Stimulated activated CD4-positive, alpha-beta T cell treated with anti-CD3 and anti-CD28 coated beads, Interleukin-15, amount 100 ng/mL, for 48 hours (primary cell): ENCODE data around the gene PSTPIP1.

Source experiments
- DNase-seq, 2 donors: peaks; one replicate each; pipeline ENCODE4 v3.0.0-alpha.2; 2020; ENCODE audit warnings: low read depth in 2 of 2

The PSTPIP1 gene

DNA sequence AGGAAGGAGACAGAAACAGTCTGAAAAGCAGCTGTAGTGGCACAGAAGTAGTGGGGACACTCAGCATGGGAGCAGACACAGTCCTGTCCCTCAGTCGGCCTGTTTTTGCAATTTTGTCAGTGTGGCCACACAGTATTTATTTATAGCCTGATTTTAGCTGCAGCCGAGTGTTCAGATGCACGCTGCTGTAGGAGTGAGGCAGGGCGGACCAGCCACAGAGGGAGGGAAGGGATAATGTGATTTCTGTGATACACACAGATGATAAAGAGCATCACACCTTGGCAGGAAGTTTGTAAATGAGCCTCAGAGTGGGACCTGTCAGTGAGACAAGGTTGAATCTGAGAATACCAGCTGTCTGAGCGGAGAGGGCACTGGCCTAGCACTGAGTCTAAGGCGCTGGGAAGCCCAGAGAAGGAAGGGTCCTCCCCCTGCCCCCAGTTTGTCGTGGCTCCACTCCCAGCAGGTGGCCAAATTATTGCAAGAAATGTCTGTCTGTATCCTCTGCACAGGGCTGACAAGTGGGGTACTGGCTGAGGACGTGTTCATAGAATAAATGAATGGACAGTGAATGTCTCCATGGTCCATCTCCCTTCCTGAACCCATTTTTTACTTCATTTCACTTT, 3.8 kb downstream of the PSTPIP1 start:
- no peak for DNase-seq

DNA sequence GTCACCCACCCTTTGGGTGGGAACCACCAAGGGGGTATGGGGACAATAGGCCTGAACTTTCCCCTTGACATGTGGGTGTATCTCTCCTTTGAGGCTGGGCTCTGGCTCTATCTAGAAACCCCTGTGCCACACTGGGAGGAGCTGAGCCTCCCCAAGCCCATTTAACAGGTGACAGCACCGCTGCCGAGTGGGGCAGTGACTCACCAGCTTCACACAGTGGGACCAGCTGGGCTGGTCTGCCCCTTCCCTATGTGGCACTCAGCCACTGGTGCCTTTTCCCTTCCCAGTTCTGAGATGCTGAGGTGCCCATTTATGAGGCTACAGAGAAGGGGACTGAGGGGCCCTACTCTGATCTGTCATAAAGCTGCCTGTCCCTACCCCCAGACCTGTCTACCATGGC, 5.1 kb downstream of the PSTPIP1 start:
- no peak for DNase-seq

DNA sequence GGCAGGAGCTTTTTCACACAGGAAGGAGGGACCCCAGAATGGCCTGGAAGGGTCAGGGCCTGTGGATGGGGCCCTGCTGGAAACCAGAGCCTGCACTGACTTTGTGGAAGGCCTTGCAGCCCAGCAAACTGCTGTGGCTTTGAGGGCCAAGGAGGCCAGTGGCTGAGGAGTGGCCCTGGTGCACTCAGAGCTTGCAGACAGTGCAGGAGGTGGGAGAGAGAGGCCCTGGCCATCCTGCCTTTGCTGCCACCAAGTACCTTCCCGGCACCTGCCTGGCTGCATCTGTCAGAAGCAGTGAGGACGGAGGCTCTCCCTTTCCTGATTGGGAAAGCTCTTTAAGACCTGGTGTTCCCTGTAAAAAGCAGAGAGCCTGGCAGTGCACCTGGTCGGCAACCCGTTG, 6.4 kb downstream of the PSTPIP1 start:
- no peak for DNase-seq

DNA sequence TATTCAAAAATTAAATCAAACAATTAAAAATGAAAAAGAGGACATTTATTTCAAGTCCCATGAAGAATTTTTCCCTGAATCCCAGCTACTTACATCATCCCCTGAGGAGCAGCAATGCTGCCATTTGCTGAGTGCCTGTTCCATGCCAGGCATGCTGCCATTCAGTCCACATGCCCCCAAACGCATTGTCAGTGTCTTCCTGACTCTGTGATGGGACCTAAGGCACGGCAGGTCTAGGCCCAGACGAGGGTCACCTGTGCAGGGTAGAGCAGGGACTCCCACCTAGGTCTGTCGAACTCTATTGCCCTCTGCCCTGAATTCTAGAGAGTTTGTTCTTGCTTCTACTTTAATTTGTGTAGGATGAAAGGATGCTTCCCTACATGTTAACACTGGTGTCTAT, 7.0 kb downstream of the PSTPIP1 start:
- DNase-seq: no peak

DNA sequence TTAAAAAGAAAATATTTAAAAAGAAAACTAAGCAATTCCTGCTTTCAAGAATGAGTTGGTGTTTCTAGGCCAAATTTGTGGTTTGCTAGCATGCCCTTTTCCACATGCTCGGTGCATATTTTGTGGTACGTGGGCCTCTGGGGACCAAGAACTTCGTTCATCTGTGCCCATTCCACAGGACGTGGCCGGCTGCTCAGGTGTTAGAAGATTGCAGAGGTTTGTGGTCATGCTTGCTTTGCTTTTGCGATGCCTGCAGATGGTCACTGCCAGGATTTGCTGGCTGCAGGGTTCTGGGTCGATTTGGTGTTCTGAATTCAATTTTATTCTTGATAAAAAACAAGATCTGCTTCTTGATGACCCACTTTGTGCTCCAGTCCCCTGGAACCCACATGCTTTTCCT, 7.5 kb downstream of the PSTPIP1 start:
- no peak for DNase-seq

DNA sequence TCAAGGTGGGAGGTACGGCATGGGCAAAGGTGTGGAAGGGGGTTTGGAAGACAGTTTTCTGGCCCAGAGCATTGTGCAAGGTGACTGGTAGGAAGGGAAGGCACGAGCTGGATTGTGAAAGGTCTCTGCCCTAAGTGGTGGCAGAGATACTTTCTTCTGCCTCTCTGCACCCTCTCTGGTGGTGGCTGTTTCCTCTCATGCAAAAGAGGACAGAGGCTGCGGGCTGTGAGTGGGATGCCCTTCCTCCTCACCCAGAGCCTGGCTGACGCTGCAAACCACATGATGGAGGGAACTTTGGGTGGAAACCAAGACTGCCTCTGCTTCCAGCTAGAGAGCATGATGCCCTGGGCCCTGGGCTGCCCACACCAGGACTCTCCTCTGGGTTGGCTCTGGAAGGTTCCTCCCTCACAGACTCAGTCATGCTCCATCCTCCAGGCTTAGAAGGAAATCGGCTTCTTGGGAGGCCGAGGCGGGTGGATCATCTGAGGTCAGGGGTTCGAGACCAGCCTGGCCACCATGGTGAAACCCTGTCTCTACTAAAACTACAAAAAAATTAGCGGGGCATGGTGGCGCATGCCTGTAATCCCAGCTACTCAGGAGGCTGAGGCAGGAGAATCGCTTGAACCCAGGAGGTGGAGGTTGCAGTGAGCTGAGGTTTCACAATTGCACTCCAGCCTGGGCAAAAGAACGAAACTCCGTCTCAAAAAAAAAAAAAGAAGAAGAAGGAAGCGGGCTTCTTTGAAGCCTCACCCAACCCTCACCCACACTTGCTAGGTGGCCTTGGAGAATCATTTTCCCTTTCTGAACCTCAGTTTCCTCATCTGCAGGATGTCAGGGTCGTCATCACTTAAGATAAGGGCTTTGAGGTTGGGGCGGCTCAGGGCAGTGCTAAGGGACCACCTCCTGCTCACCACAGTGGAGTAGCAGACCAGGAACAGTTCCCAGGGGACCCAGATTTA, 8.3 kb downstream of the PSTPIP1 start:
- peak; percentile 65 to 68 for DNase-seq

DNA sequence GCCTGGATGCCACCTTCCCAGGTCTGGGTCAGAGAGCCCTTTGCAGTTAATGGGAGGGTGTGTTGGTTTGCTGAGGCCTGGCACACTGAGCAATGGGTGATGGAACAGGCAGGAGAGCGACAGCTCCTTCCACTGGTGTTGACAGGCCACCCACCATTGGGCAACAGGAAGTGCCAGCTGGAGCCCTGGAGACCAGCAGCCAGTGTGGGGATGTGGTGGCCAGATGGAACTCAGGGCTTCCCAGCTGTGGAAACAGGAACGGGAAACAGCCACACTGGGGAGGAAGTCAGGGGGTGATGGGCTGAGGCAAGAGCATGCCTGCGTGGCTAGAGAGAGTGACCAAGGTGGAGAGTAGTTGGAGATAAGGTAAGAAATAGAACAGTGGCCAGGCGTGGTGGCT, 9.3 kb downstream of the PSTPIP1 start:
- DNase-seq: no peak

DNA sequence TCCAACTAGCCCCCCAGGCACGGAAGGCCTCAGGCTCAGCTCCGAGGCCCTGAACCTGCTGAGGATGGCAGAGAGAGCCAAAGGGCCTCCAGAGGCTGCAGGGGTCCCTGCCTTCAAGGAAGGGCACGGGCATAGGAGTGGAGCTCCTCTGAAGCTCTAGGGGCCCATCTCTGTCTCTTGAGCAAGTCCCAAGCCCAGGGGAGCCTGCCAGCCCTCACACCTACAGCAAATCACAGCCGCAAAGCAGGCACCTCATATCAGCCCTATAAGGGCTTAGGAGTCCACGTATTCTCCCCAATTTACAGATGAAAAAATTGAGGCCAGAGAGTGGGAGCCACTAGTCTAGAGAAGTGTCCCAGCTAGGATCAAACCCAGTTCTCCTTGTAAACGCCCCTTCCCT, 14.2 kb downstream of the PSTPIP1 start:
- no peak for DNase-seq

DNA sequence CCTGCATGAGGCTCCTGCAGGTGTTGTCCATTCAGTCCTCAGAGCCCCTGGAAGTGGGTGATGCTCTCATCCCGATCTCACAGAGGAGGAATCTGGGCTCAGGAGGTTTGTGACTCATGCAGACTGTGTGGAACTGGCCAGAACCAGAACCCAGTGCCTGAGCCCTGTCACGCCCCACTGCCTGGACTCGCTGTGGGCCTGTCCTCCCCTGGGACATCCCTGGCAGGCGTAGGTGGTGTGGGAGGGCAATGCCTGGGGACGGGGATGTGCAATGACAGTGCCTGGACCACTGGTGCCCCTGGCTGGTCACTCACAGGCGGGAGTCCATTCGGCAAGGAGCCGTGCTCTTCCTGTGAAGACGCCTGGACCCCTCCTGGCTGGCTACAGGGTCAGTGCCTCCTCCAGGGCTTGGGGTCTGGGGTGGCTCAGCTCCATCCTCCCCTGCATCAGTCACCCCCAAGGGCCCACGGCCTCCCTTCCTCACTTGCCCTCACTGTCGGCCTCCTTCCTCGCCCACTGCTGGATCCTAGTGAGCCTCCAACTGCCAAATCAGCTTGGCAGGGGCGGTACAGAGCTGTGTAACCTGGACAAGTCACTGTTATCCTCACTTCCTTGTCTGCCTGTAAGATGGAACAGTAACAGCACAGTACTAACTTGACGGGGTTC, 14.9 kb downstream of the PSTPIP1 start:
- no peak for DNase-seq

DNA sequence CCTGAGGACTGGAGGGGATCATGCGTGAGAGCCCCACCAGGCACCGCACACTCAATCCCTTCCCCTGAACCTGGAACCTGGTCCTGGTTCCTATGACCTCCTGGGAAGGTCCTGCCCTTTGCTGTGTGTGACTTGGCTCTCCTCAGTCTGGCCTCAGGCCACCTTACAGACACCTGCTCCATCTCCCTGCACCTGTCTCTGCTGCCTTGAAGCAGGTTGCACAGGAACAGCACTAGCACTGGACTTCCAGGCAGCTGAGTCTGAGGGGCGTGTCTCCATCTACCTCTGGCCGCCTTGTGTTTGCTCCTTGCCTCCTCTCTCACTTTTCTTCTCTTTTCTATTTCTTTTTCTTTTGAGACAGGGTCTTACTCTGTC, 15.4 kb downstream of the PSTPIP1 start:
- no peak for DNase-seq

DNA sequence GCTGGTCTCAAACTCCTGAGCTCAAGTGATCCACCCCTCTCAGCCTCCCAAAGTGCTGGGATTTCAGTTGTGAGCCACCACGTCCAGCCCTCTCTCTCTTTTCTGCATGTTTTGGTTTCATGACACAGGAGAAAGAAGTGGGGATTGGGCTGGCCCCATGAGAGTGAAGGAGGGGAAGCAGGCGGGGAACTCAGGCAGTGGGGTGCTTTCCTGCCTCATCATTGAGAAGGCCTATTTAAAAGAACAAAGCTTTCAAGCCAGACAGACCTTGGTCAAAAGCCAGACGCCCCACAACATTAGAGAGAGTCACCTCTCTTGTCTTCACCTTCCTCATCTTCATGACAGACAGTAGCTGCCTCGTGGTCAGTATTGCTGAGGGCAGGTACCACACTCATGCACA, 15.9 kb downstream of the PSTPIP1 start:
- no peak for DNase-seq

DNA sequence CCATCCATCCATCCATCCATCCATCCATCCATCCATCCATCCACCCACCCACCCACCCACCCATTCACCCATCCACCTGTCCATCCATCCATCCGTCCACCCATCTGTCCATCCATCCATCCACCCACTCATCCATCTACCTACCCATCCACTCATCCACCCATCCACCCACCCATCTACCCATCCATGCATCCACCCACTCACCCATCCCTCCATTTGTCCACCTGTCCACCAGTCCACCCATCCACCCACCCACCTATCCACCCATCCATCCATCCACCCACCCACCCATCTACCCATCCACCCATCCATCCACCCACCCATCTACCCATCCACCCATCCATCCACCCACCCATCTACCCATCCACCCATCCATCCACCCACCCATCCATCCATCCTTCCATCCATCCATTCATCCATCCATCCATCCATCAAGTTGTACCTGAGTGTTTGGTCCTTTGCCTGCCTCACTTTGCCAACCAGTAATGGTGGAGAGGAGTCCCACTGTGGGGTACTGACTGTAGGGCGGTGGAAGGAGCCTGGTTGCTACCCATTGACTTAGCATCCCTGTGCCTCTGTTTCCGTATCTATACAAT, 17.3 kb downstream of the PSTPIP1 start:
- no peak for DNase-seq

DNA sequence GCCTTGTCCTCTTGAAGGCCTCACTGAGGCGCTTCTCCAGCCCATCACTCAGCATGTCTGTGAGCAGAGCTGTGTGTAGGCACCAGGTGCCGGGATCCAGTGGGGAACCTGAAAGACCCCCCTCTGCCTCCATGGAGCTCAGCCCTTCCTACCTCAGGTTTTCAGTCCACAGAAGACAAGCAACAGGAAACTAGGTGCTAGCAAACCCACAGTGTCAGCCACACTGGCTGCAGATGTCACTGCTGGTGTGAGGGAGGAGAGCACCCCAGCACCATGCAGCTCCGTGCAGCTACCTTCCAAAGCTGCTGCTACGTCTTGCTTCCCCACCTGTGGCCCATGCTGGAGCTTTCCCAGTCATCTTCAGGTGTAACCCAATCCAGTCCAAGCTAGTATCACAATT, 17.9 kb downstream of the PSTPIP1 start:
- DNase-seq: no peak

DNA sequence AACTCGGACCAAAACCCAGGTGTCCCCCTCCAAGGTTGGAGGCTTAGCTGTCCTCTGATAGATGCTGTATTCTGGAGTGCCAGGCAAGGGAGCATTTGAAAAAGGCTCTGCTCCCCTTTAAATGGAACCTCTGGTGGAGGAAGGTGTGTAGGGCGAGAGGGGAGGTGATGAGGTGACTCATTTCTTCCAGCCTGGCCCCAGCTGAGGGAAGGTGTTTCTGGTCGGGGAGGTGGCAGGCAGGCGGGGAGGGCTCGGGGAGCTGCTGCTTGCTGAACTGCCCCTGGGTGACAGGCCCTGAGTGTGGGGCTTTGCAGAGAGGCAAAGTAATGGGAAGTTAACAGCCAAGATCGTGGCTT, 18.8 kb downstream of the PSTPIP1 start:
- DNase-seq: peak; percentile 82 to 83

DNA sequence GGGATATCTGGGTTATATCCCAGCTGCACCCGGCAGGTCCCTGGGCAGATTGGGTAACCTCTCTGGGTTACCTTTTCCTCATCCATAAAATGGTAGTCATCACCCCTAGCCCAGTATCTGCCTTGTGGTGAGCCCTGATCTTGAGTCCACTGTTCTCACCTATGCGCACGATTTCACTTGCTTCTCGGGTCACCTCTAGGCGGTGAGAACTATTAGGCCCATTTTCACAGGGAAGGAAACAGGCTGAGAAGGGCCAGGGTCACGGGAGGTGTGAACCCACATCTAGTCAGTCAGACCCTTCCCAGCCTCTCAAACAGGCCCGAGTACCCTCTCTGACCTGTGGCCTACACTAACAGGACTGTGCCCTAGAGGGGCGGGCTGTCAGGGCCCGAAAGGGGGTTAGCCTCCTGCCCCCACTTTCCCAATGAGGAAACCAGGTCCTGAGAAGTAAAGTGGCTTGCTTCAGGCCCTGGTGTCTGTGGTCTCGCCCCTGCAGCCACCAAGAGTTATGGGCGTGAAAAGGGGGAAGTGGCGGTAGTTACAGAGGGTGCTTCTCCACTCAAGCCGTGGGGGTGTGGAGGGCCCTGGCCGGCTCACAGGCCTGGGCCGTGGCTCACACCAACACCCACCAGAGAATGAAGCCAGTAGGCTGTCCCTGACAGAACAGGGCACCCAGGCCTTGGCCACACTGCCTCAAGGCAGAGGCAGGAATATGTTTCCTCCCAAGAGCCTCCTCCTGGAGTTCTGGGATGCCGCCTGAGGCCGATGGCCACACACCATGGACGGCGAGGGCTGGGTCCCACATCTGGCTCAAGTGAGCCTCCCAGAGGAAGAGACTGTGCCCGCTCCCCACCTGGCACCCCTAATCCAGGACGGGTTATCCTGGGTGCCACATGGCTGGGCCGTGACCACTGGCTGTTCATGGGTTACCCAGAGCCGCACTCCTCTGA, 19.5 kb downstream of the PSTPIP1 start:
- DNase-seq: no peak

DNA sequence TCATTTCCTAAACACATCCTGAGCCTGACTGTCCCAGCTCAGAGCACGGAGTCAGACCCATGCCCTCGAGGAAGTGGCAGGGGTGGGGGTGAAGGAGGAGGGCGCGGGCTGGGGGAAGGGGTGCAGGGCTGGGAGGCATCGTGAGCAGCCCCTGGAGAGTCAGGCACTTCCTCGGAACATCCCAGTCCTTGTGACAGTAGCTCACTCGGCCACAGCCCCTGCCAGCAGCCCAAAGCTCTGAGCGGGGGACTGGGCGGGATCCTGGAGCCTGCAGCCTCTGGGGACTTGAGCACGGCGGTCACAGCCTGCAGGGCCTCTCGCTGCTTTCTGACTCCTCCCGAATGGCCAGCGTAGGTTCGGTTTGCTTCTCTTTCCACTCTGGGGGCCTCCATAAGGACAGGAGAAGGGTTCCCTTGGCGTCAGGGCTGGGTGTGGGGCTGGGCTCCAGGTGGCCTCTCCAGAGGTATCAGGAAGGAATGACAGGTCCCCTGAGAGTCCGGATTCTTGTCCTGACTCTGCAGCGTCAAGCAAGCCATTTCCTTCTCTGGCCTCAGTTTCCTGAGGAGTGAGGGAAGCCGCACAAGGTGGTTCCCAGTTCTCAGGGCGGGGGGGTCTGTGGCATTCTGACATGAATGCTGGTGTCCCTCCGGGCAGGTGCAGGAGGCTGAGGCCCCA, 20.9 kb downstream of the PSTPIP1 start:
- no peak for DNase-seq

DNA sequence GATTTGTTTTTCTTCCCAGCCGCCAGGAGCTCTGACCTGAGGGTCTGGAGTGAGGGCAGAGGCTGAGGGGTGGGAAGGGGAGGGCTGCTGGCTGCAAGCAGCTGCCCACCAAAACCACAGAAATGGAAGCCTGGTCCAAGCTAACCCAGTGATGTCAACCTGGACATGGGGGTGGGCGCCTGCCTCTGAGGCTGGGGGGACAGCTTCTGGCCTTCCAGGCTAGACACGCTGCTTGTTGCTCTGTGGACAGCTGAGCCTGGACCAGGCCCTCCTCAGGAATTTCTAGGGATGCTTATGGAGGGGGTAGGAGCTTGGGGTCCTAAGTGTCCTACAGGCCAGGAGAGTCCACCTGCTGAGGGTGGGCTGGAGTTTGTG, 21.4 kb downstream of the PSTPIP1 start:
- no peak for DNase-seq

DNA sequence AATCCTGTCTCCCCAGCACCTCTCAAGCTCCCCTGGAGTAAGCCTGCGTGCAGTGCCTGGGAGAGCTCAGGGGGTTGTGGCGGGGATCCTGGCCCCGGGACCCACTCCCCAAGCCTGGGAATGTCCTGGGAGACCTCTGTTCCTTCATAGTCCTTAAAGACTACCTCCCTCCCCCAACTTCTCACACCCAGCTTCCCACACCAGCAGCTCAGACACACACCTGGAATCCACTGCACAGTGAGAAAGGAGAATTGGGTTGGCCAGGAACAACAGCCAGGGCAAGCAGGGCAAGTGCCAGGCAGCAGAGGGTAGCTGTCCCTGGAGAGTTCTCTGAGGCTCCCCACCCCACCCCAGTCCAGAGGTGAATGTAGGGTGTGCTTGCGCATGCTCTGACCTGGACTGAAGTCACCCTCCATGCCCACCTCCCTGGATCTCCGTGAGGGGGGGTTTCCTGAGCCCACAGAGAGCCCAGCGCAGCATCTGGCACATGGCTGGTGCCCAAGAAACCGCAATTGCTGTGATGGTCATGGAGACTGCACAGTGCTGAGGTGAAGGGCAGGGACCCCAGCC, 22.2 kb downstream of the PSTPIP1 start:
- no peak for DNase-seq

DNA sequence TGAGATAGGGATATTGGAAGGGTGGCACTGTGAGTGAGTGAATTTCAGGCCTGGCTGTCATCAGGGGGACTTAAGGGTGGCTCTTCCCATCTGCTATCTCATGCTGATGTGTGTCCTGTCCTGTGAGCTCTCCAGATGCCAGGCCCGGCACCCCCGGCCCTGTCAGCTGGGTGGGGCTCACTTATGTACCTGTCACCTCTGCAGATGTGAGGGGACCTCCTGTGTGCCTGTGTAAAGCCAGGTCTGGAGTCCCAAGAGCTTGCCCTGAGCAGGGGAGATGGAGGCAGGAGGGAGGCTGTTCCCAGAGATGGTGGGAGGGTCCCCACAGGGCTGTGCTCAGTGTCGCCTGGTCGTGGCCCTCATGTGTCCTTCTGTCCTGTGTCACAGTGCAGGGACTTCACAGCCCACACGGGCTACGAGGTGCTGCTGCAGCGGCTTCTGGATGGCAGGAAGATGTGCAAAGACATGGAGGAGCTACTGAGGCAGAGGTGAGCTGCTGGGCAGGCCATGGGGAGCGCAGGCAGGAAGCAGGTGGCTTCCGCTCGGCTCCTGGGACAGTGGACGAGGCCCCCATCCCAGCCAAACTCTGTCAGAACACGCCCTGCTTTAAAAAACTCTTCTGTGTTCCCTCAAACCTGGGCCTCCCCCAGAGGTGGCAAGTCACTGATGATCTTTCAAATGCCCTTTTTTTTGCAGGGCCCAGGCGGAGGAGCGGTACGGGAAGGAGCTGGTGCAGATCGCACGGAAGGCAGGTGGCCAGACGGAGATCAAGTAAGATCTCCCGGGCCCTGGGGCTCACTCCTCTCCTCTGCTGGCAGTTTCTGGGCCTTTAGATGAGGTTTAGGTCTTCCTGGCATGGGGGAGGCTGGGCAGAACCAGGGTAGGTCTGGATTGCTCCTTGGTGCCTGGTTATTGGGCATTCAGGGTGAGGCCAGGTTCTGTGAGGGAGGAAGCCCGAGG, 23.1 kb downstream of the PSTPIP1 start:
- no peak for DNase-seq
